Ovary (tissue), 9 donors: ENCODE data around the gene MUSTN1. TPM values are rescaled to one million over a fixed set of nuclear protein-coding genes. Genes with fewer than 3 reads are reported as not detected.

Experiments
- DNase-seq, 5 donors: peaks; one replicate each; pipeline ENCODE4 v3.0.0-alpha.2; 2019 to 2020
- H3K27ac ChIP-seq, 2 donors: fragments of 200-600 bp; one replicate each; pipeline versions ENCODE4 v1.5.1 to v1.8.0; 2019 to 2022
- H3K27me3 ChIP-seq: fragments of 200-600 bp; one replicate; pipeline ENCODE4 v1.8.0; 2022
- H3K36me3 ChIP-seq: fragments of 200-600 bp; sonication (generic); one replicate; pipeline ENCODE4 v1.5.1; 2019
- H3K4me1 ChIP-seq: one replicate; pipeline ENCODE4 v1.8.1; 2013; ENCODE audit warnings: mild to moderate bottlenecking, moderate library complexity; ENCODE audit not compliant: insufficient read depth
- H3K4me3 ChIP-seq: fragments of 200-600 bp; sonication (generic); one replicate; pipeline ENCODE4 v1.5.1; 2017
- H3K9me3 ChIP-seq, 2 donors: fragments of 200-600 bp in 1 of 2; sonication (generic) in 1 of 2; one replicate each; pipeline versions ENCODE4 v1.5.1 to v1.8.1; 2013 to 2019; ENCODE audit warnings: mild to moderate bottlenecking in 1 of 2, moderate library complexity in 1 of 2
- CTCF ChIP-seq, 3 donors: fragments of 450-650 bp in 2 of 3; fragments of 200-600 bp in 1 of 3; IDR thresholded peaks; one replicate each; pipeline versions ENCODE4 v1.5.1 to v1.8.0; 2016 to 2022; ENCODE audit warnings: antibody characterized with exemption in 3 of 3, mild to moderate bottlenecking in 1 of 3
- EP300 ChIP-seq: sonication (generic); formaldehyde crosslinking; IDR thresholded peaks from one replicate; pipeline ENCODE4 v1.6.1; 2017; ENCODE audit warnings: antibody characterized with exemption
- POLR2A ChIP-seq: fragments of 450-650 bp; IDR thresholded peaks from one replicate; pipeline ENCODE4 v1.6.1; 2017; ENCODE audit warnings: antibody characterized with exemption, mild to moderate bottlenecking, moderate library complexity
- WGBS, 3 donors: extraction: QIAGEN DNeasy Blood & Tissue Kit in 1 of 3; methylation state at CpG; one replicate each; pipeline versions ENCODE4 v1.1.5 to v1.1.7; 2013 to 2017; 5-methylcytosine and 5-hydroxymethylcytosine counted together
- intact Hi-C, 4 donors: fragments of 100-400 bp; cut with DNase I; formaldehyde crosslinking; loops; one replicate each; pipeline versions ENCODE4 v1.11.0 to v1.15.1; 2022 to 2023
- polyA plus RNA-seq, 2 donors: library from polyadenylated mRNA; stranded (reverse); fragments of 200-250 nt in 1 of 2; fragments of 350-450 nt in 1 of 2; fragmentation: Illumina TruSeq in 1 of 2; extraction: RNeasy Lipid Tissue Mini Kit (QIAGEN cat#74804) in 1 of 2; gene quantifications; one replicate each; pipeline ENCODE4 v1.2.3, GENCODE V29; 2013 to 2014
- total RNA-seq, 7 donors: library from RNA; depleted of rRNA in 2 of 7; stranded (reverse); fragments of >200 nt in 2 of 7; fragmentation: NEBNext Ultra II Directional in 3 of 7; extraction: Animal tissue kit (Norgen Biotek cat#: 25700) in 3 of 7; gene quantifications; one replicate each; pipeline versions ENCODE4 v1.1.0 to v1.2.4, GENCODE V29; 2016 to 2023
- donor health status: DM: no; HTN: no; CAD: no; lungs with moderate emphysema.
- donor health status: DM: no; HTN: no; CAD: no.
- donor health status: Bipolar disorder and iron deficiency.
- donor health status: DM: yes; HTN: yes; CAD: no.
- donor health status: DM: no; HTN: no; CAD: no.
- donor health status: DM: yes; HTN: yes; CAD: no.

MUSTN1 gene
- total and polyA plus RNA-seq, 9 donors = 2.2 to 30.0 (median 8.6) TPM

- no peaks in the 10 kb centered on the region for H3K4me1 ChIP-seq
- no peak for DNase-seq
- intact Hi-C loops = no loop called here
- no peak overlapping the region for H3K27ac ChIP-seq
- H3K36me3 ChIP-seq = no peaks in the 10 kb centered on the region
- no peaks in the 10 kb centered on the region for H3K9me3 ChIP-seq
- H3K27me3 ChIP-seq = no peaks in the 10 kb centered on the region
- no peak overlapping the region for H3K4me3 ChIP-seq
- 77 to 84% (median 82%) methylated on average over 16 of the region's 16 CpGs for WGBS, 3 donors
- TF ChIP-seq POLR2A = no peak
- TF ChIP-seq EP300 = no peak
- TF ChIP-seq CTCF (IDR thresholded peaks at IDR 0.05) = no peak
These were observed 45.7 kb downstream of the MUSTN1 start for GRCh38 chr3:52788890-52789745.

- intact Hi-C loops = no loop called here
These were observed 46.9 kb downstream of the MUSTN1 start for GRCh38 chr3:52787672-52788625.

GRCh38 chr3:52787246-52787645 is 47.6 kb downstream of the MUSTN1 start:
- Histone ChIP-seq H3K27me3 (no peaks in the 10 kb centered on the region), H3K27ac (no peak overlapping the region), H3K36me3 (no peaks in the 10 kb centered on the region), H3K4me3 (no peak overlapping the region), H3K9me3 (no peaks in the 10 kb centered on the region), H3K4me1 (no peaks in the 10 kb centered on the region)
- DNase-seq = no peak
- 84 to 94% (median 87%) methylated on average over 11 of the region's 11 CpGs for WGBS, 3 donors
- intact Hi-C loops = no loop called here
- TF ChIP-seq EP300 (no peak), POLR2A (no peak), CTCF (IDR thresholded peaks at IDR 0.05) (no peak)

More at GRCh38 chr3:52787672-52788625, 46.9 kb downstream of the MUSTN1 start:
- TF ChIP-seq CTCF (IDR thresholded peaks at IDR 0.05) = no peak
- TF ChIP-seq POLR2A = no peak
- TF ChIP-seq EP300 = no peak
- WGBS, 3 donors = 49 to 66% (median 53%) methylated on average over 17 of the region's 17 CpGs
- no peaks in the 10 kb centered on the region for H3K27me3 ChIP-seq
- no peaks in the 10 kb centered on the region for H3K4me1 ChIP-seq
- H3K9me3 ChIP-seq = no peaks in the 10 kb centered on the region
- H3K27ac ChIP-seq = no peak overlapping the region
- DNase-seq = no peak
- H3K36me3 ChIP-seq = no peaks in the 10 kb centered on the region
- H3K4me3 ChIP-seq = no peak overlapping the region

- no peak for TF ChIP-seq CTCF (IDR thresholded peaks at IDR 0.05)
- TF ChIP-seq POLR2A = no peak
- H3K27me3 ChIP-seq = no peaks in the 10 kb centered on the region
- no peaks in the 10 kb centered on the region for H3K9me3 ChIP-seq
- no peak overlapping the region for H3K27ac ChIP-seq
- no peaks in the 10 kb centered on the region for H3K4me1 ChIP-seq
- intact Hi-C loops = no loop called here
- 84 to 88% (median 87%) methylated on average over 19 of the region's 19 CpGs for WGBS, 3 donors
- H3K4me3 ChIP-seq = no peak overlapping the region
- no peaks in the 10 kb centered on the region for H3K36me3 ChIP-seq
- peak in 1 of 5 donors; percentile 7 for DNase-seq
These were observed 48.2 kb downstream of the MUSTN1 start for GRCh38 chr3:52786330-52787215.
